22Rv1 (cell line): Measurements from ENCODE around the gene SYT15.
"Not testable (repeated sequence)": the region's sequence is repeated elsewhere in the genome, so short reads cannot be mapped to it uniquely, and the experiment has no call there.

Source experiments
- CTCF ChIP-seq: fragments of 450-650 bp; IDR thresholded peaks from 2 replicates; pipeline ENCODE4 v1.5.1; 2017; ENCODE audit warnings: mild to moderate bottlenecking
- ZFX ChIP-seq: fragments of 450-650 bp; IDR thresholded peaks from 2 replicates; pipeline ENCODE4 v1.6.1; 2017; ENCODE audit warnings: antibody characterized with exemption, borderline replicate concordance

GRCh38 chr10:46584196-46584595 lies 5.3 kb downstream of the SYT15 start:
- TF ChIP-seq CTCF, ZFX: not testable (repeated sequence)
